K562 (cell line): ENCODE data around the gene OGDH. TPM values are rescaled to one million over a fixed set of nuclear protein-coding genes. Genes with fewer than 3 reads are reported as not detected.
A peak's percentile ranks its signal among the peaks of the same experiment; 100 is the strongest.

Experiments used
- BHLHE40 ChIP-seq: IDR thresholded peaks from 2 replicates; pipeline ENCODE4 v1.6.1; 2011; ENCODE audit warnings: low read length, improper control_type of control experiment
- CEBPB ChIP-seq: fragments of 450-650 bp; IDR thresholded peaks from 2 replicates; pipeline ENCODE4 v1.6.1; 2016; ENCODE audit warnings: missing genetic modification characterization, missing compliant biosample characterization
- FOXA3 ChIP-seq, 2 experiments: fragments of 450-650 bp in 1 of 2; sonication (generic) in 1 of 2; formaldehyde crosslinking; IDR thresholded peaks in 1 of 2; conservative IDR thresholded peaks in 1 of 2; 2 replicates each; pipeline versions ENCODE4 v1.4.0 to v1.8.0; 2020 to 2022; ENCODE audit warnings: mild to moderate bottlenecking in 2 of 2, missing genetic modification reagents in 1 of 2
- FOXK1 ChIP-seq: sonication (generic); formaldehyde crosslinking; IDR thresholded peaks from 2 replicates; pipeline ENCODE4 v1.8.0; 2022; ENCODE audit warnings: missing genetic modification reagents, mild to moderate bottlenecking, borderline replicate concordance
- FOXM1 ChIP-seq, 2 experiments: fragments of 450-650 bp in 1 of 2; sonication (generic) in 1 of 2; formaldehyde crosslinking in 1 of 2; IDR thresholded peaks; 2 replicates each; pipeline versions ENCODE4 v1.6.1 to v1.9.0; 2017 to 2022; ENCODE audit warnings: low read depth in 2 of 2, mild to moderate bottlenecking in 2 of 2, missing genetic modification reagents in 1 of 2, moderate library complexity in 1 of 2
- GABPB1 ChIP-seq: sonication (generic); formaldehyde crosslinking; IDR thresholded peaks from 2 replicates; pipeline ENCODE4 v1.8.0; 2022; ENCODE audit warnings: mild to moderate bottlenecking, missing genetic modification reagents
- HMGN3 ChIP-seq: IDR thresholded peaks from 2 replicates; pipeline ENCODE4 v1.6.1; 2011; ENCODE audit warnings: borderline replicate concordance, low read depth, mild to moderate bottlenecking, mixed read lengths, low read length; ENCODE audit not compliant: insufficient read length; ENCODE audit errors: extremely low read depth
- MYC ChIP-seq, 2 experiments: fragments of 250-450 bp in 1 of 2; sonication (Bioruptor Pico) in 1 of 2; IDR thresholded peaks; 2 replicates each; pipeline versions ENCODE4 v1.5.1 to v1.6.1; 2012 to 2021; ENCODE audit warnings: low read depth in 2 of 2, borderline replicate concordance in 1 of 2, improper control_type of control experiment in 1 of 2, low read length in 1 of 2, mild to moderate bottlenecking in 1 of 2, moderate library complexity in 1 of 2
- NFE2L1 ChIP-seq: fragments of 450-650 bp; IDR thresholded peaks from 2 replicates; pipeline ENCODE4 v1.6.1; 2016; ENCODE audit warnings: missing genetic modification characterization, low read depth, mild to moderate bottlenecking, missing compliant biosample characterization, moderate library complexity, borderline replicate concordance
- RBM39 ChIP-seq: fragments of 200-400 bp; formaldehyde crosslinking; optimal IDR thresholded peaks from 2 replicates; pipeline ENCODE3; 2018; ENCODE audit warnings: low read depth, low read length
- SPI1 ChIP-seq: IDR thresholded peaks from 2 replicates; pipeline ENCODE4 v1.6.1; 2011; ENCODE audit warnings: low read depth, low read length, control low read depth, borderline replicate concordance
- SRSF1 ChIP-seq: fragments of 200-400 bp; formaldehyde crosslinking; IDR thresholded peaks from 2 replicates; pipeline ENCODE4 v1.6.1; 2017; ENCODE audit warnings: mild to moderate bottlenecking, low read depth, low read length, moderate library complexity
- ZFP30 ChIP-seq: fragments of 250-450 bp; sonication (Bioruptor Pico); IDR thresholded peaks from 2 replicates; pipeline ENCODE4 v1.8.0; 2022; ENCODE audit warnings: moderate library complexity, mild to moderate bottlenecking, inconsistent platforms, borderline replicate concordance
- ZNF146 ChIP-seq: IDR thresholded peaks from one replicate; pipeline ENCODE4 v1.6.1; 2018; ENCODE audit warnings: missing compliant biosample characterization; ENCODE audit not compliant: unreplicated experiment
- ZNF232 ChIP-seq: sonication (generic); formaldehyde crosslinking; IDR thresholded peaks from 2 replicates; pipeline ENCODE4 v1.8.0; 2022; ENCODE audit warnings: mild to moderate bottlenecking, missing genetic modification reagents
- ZNF316 ChIP-seq: fragments of 450-650 bp; IDR thresholded peaks from 2 replicates; pipeline ENCODE4 v1.6.1; 2016
- ZNF561 ChIP-seq: fragments of 450-650 bp; formaldehyde crosslinking; conservative IDR thresholded peaks from 2 replicates; pipeline ENCODE4 v1.4.0; 2020; ENCODE audit warnings: mild to moderate bottlenecking, moderate library complexity
- ZNF780A ChIP-seq: fragments of 250-450 bp; sonication (Bioruptor Pico); IDR thresholded peaks from 2 replicates; pipeline ENCODE4 v1.5.0; 2021; ENCODE audit warnings: mild to moderate bottlenecking
- polyA plus RNA-seq, 8 experiments: library from polyadenylated mRNA; depleted of rRNA in 4 of 8; stranded (reverse) in 5 of 8; unstranded in 3 of 8; fragments of >200 nt; fragmentation: Nextera tagmentation in 2 of 8; fragmentation: Illumina TruSeq in 1 of 8; extraction: Ambion mirVana in 2 of 8; extraction: Trizol in 1 of 8; gene quantifications; 2 replicates each; pipeline versions ENCODE4 v1.2.1 to v1.2.3, GENCODE V29; 2011 to 2014; ENCODE audit warnings: inconsistent platforms in 1 of 8, missing spikeins in 1 of 8
- total RNA-seq, 7 experiments: library from RNA; depleted of rRNA in 6 of 7; stranded (reverse); fragments of >200 nt in 6 of 7; fragmentation: Illumina TruSeq in 2 of 7; extraction: Trizol in 2 of 7; gene quantifications; 2 replicates each; pipeline versions ENCODE4 v1.2.1 to v1.2.3, GENCODE V29; 2011 to 2021; ENCODE audit warnings: low replicate concordance in 1 of 7
- TF ChIP-seq, protein P1 (sequence below): sonication (generic); formaldehyde crosslinking; IDR thresholded peaks from 2 replicates; pipeline ENCODE4 v1.9.0; 2022; ENCODE audit warnings: mild to moderate bottlenecking, missing genetic modification reagents
- TF ChIP-seq, protein P2 (sequence below): IDR thresholded peaks from 3 replicates; pipeline ENCODE4 v1.6.1; 2011; ENCODE audit warnings: borderline replicate concordance, mild to moderate bottlenecking, moderate library complexity; ENCODE audit not compliant: insufficient read length; ENCODE audit errors: extremely low read depth
- TF ChIP-seq, protein P3 (sequence below): sonication (generic); formaldehyde crosslinking; IDR thresholded peaks from 2 replicates; pipeline ENCODE4 v1.8.0; 2022; ENCODE audit warnings: mild to moderate bottlenecking, low read depth, missing genetic modification reagents

Gene OGDH
- total and polyA plus RNA-seq, 9 of the 15 experiments (the other 6 are each of a cell fraction or from before 2014, with no cell fraction given): 3.1 to 80.3 (median 23.5) TPM

DNA sequence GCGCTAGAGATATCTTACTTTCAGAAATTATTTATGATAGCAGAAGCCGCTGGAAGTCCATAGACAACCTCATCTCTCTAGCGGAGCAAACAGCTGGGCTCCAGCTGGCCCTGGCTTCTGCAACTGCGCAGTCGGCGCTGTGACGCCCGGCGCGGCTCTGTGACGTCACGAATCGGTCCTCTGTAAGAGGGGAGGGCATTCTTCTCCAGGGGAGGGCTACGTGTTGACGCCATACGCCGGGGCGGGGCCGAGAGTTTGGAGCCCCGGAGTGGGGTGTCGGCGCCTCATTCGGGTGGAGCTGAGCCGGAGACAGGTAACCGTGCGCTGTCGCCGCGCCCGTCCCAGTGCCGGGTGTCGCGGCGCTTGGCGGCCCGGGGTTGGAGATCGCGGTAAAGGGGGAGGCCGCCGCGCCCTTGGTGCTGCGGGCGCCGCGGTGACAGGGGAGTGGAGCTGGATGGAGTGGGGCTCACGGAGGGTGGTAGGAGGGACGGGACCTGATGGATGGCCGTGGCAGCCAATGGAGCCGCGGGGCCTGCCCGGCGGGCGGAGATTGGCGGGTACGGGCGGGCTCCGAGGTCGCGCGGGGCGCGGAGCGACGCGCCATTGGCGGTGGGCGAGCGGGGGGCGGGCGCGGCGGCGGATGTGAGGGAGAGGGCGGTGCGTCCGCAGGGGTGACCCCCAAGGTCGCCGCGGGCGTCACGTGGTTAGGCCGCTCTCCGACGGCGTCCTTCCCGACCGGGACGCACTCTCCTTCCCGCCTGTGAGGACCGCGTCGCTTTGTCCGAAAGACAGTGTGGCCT lies at the start of gene OGDH (continued):
- TF ChIP-seq HMGN3: peak; percentile 88
- TF ChIP-seq RBM39: no peak
- TF ChIP-seq, protein P1, sequence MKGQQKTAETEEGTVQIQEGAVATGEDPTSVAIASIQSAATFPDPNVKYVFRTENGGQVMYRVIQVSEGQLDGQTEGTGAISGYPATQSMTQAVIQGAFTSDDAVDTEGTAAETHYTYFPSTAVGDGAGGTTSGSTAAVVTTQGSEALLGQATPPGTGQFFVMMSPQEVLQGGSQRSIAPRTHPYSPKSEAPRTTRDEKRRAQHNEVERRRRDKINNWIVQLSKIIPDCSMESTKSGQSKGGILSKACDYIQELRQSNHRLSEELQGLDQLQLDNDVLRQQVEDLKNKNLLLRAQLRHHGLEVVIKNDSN (CRISPR knock-in tag): peak; percentile 94
- TF ChIP-seq FOXM1 (IDR thresholded peaks at IDR 0.05; ENCODE audit: low read depth): no peak; the same call in 1 of the 2 replicates
- TF ChIP-seq FOXM1 (CRISPR knock-in tag; IDR thresholded peaks at IDR 0.05; ENCODE audit: low read depth): 0 out of 2 replicates have a peak, but pooled peaks have one; percentile 23
- TF ChIP-seq ZNF146 (CRISPR knock-in tag): no peak
- TF ChIP-seq FOXK1 (CRISPR knock-in tag): no peak
- TF ChIP-seq SPI1: no peak
- TF ChIP-seq GABPB1 (CRISPR knock-in tag): peak; percentile 73
- TF ChIP-seq ZNF561 (CRISPR knock-in tag): no peak
- no peak for TF ChIP-seq ZFP30
- TF ChIP-seq ZNF780A (CRISPR knock-in tag): no peak
- TF ChIP-seq ZNF232 (CRISPR knock-in tag): no peak
- TF ChIP-seq ZNF316: peak; percentile 28; the same call in 1 of the 2 replicates
- TF ChIP-seq, protein P2, sequence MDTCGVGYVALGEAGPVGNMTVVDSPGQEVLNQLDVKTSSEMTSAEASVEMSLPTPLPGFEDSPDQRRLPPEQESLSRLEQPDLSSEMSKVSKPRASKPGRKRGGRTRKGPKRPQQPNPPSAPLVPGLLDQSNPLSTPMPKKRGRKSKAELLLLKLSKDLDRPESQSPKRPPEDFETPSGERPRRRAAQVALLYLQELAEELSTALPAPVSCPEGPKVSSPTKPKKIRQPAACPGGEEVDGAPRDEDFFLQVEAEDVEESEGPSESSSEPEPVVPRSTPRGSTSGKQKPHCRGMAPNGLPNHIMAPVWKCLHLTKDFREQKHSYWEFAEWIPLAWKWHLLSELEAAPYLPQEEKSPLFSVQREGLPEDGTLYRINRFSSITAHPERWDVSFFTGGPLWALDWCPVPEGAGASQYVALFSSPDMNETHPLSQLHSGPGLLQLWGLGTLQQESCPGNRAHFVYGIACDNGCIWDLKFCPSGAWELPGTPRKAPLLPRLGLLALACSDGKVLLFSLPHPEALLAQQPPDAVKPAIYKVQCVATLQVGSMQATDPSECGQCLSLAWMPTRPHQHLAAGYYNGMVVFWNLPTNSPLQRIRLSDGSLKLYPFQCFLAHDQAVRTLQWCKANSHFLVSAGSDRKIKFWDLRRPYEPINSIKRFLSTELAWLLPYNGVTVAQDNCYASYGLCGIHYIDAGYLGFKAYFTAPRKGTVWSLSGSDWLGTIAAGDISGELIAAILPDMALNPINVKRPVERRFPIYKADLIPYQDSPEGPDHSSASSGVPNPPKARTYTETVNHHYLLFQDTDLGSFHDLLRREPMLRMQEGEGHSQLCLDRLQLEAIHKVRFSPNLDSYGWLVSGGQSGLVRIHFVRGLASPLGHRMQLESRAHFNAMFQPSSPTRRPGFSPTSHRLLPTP: no peak
- TF ChIP-seq NFE2L1 (tag): no peak
- TF ChIP-seq, protein P3, sequence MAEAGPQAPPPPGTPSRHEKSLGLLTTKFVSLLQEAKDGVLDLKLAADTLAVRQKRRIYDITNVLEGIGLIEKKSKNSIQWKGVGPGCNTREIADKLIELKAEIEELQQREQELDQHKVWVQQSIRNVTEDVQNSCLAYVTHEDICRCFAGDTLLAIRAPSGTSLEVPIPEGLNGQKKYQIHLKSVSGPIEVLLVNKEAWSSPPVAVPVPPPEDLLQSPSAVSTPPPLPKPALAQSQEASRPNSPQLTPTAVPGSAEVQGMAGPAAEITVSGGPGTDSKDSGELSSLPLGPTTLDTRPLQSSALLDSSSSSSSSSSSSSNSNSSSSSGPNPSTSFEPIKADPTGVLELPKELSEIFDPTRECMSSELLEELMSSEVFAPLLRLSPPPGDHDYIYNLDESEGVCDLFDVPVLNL (CRISPR knock-in tag): peak; percentile 65; the same call in 1 of the 2 replicates
- 0 out of 2 replicates have a peak, but pooled peaks have one; percentile 40 for TF ChIP-seq SRSF1
- TF ChIP-seq BHLHE40: peak; percentile 70
- peak; percentile 88 for TF ChIP-seq CEBPB (tag)
- no peak for TF ChIP-seq FOXA3 (CRISPR knock-in tag; conservative IDR thresholded peaks at IDR 0.05 in 1 of 2, IDR thresholded peaks at IDR 0.05 in 1 of 2)
- peak; percentile 90 for TF ChIP-seq MYC (IDR thresholded peaks at IDR 0.05; ENCODE audit: low read depth, low read length)
- TF ChIP-seq MYC (CRISPR knock-in tag; IDR thresholded peaks at IDR 0.05; ENCODE audit: borderline replicate concordance, low read depth): no peak
